Choroid plexus epithelial cell (primary cell): ENCODE results near the gene ZNRF3.

Source experiments
- DNase-seq: peaks from one replicate; pipeline ENCODE4 v3.0.0-alpha.2; 2010; ENCODE audit warnings: low read depth
- H3K4me3 ChIP-seq: 2 replicates; pipeline ENCODE4 v1.5.1; 2011; ENCODE audit warnings: low read depth, mild to moderate bottlenecking, control low read depth, low read length, moderate library complexity
- TF ChIP-seq, protein P1 (sequence below): conservative IDR thresholded peaks from 2 replicates; pipeline ENCODE4 v1.5.1; 2011; ENCODE audit warnings: low read depth, mild to moderate bottlenecking, control low read depth, inconsistent platforms, low read length, moderate library complexity

Gene ZNRF3

DNA sequence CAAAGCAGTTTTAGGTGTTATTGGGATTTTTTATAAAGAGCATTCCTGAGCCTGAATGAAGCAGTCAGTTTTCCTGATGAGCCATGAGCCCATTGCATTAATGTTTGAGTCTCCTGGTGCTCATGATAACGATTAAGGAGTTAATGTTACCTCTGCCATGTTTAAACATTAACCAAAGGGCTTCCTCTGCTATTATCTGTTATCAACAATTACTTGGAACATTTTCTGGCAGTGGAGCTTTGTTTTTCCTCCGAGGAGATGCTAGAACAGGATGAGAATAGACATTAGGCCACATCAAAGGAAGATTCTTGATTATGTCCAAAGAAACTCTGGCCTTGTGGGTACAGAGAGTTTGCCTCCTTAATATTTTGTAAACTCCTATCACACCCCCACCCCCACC, 49.9 kb downstream of the ZNRF3 start:
- TF ChIP-seq, protein P1, sequence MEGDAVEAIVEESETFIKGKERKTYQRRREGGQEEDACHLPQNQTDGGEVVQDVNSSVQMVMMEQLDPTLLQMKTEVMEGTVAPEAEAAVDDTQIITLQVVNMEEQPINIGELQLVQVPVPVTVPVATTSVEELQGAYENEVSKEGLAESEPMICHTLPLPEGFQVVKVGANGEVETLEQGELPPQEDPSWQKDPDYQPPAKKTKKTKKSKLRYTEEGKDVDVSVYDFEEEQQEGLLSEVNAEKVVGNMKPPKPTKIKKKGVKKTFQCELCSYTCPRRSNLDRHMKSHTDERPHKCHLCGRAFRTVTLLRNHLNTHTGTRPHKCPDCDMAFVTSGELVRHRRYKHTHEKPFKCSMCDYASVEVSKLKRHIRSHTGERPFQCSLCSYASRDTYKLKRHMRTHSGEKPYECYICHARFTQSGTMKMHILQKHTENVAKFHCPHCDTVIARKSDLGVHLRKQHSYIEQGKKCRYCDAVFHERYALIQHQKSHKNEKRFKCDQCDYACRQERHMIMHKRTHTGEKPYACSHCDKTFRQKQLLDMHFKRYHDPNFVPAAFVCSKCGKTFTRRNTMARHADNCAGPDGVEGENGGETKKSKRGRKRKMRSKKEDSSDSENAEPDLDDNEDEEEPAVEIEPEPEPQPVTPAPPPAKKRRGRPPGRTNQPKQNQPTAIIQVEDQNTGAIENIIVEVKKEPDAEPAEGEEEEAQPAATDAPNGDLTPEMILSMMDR, result no peak
- H3K4me3 ChIP-seq, result no peak overlapping the region

DNA sequence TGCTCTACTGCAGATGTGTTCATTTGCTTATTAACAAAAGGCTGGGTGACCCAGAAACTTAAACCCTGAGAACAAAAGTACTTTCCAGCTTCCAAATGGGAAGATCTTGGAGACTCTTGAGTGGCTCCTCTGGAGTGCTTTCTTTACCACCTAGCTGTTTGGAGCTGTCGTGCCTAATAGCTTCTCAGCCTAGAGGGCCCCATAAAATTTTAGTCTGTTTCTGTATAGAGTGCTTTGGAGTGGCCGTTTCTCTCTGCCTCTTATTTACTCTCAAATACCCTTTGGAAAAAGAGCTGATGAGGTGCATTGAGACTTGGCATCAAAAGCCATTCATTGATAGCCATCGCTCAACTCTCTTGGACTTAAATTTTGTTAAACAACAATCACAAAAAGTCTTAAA, 50.7 kb downstream of the ZNRF3 start:
- TF ChIP-seq, protein P1, result no peak

More for the DNA sequence above, 49.9 kb downstream of the ZNRF3 start:
- DNase-seq, result no peak

DNA sequence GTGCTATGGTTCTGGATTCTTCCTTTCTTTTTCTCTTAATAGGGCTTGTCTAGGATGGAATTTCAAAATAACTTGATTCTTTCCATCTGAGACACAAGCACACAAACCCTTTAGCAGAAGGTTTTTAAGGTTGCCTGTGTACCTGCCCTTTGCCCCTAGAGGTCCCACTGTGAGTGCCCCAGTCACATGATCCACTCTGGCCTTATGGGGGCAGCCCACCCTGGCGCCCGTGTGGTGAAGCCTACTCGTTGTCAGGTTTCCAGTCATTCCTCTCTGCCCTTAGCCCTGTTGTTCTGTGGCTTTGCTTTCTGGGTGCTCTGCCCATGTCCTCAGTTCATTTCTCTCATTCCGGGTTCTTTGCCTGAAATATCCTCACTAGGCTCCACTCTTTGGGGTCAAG, 51.8 kb downstream of the ZNRF3 start:
- TF ChIP-seq, protein P1, result no peak
- H3K4me3 ChIP-seq, result no peak overlapping the region
- DNase-seq, result no peak

More for the DNA sequence above, 50.7 kb downstream of the ZNRF3 start:
- no peak overlapping the region for H3K4me3 ChIP-seq
- DNase-seq, result no peak

DNA sequence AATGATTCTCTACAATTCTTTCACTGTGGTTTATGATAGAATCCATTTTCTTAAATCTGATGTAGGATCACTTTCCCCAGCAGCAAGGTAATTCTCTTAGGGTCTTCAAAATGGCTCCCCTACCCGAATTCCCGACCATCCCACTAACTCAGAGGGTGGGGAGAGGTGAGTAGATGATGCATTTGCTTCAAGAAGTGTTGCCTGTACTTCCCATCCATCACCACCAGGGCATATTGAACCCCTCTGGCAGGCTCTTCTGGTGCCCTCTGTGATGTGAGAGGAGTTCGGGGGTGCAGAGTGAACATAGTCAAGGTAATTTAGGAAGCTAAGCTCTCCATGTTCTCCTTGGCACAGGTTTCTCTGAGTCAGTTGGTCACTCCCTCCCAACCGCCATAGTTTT, 52.3 kb downstream of the ZNRF3 start:
- TF ChIP-seq, protein P1, result peak; percentile 44
- H3K4me3 ChIP-seq, result no peak overlapping the region
- DNase-seq, result no peak

DNA sequence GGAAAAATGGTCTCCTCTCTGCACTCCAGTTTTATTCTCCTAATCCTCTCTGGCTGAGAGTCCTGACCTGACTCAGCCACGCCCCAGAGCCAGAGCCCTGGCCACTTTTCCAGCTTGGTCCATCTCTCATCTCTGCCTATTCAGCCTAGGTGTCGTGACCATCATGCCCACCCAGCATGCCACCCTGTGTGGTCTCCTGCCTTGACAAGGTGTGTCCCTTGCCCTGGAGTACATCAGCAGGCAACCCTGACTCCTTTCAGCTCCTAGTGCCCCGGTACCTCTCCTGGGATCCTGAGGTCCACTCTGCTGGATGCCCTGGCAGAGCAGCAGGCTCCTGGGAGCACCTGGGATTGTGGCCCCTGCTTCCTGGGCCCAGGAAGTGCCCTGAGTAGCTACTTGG, 52.8 kb downstream of the ZNRF3 start:
- no peak overlapping the region for H3K4me3 ChIP-seq
- TF ChIP-seq, protein P1, result no peak
- DNase-seq, result no peak

DNA sequence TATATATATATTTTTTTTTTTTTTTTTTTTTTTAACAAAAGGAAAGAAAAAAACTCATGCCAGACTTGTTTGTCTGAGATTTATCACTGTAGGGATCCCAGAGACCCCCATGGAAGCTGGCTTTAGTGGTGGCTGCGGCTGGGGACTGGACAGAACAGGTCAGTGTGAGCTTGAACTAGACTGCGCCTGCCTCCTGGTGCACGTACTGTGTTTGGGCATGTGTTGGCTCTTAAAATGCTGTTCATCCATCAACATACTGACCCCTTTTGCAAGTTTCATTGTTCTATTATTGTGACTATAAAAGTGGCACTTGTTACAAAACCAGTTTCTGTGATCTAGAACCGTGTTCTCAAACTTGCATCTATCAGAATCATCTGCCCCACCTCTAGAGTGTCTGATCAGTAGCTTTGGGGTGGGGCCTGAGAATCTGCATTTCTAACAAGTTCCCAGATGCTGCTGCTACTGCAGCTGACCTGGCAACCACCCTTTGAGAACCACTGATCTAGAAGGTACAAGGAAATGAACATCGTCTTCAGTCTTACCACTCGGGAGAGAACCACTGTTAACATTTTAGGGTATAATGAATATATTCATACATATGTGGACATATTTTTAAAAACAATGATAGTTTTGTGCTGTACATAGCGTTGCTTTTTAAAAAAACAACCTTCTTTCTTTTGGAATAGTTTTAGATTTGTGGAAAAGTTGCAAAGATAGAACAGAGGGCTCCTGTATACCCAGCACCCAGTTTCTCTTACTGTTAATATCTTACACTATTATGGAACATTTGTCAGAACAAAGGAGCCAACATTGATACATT, 54.0 kb downstream of the ZNRF3 start:
- DNase-seq, result no peak
- H3K4me3 ChIP-seq, result no peak overlapping the region
- TF ChIP-seq, protein P1, result no peak

DNA sequence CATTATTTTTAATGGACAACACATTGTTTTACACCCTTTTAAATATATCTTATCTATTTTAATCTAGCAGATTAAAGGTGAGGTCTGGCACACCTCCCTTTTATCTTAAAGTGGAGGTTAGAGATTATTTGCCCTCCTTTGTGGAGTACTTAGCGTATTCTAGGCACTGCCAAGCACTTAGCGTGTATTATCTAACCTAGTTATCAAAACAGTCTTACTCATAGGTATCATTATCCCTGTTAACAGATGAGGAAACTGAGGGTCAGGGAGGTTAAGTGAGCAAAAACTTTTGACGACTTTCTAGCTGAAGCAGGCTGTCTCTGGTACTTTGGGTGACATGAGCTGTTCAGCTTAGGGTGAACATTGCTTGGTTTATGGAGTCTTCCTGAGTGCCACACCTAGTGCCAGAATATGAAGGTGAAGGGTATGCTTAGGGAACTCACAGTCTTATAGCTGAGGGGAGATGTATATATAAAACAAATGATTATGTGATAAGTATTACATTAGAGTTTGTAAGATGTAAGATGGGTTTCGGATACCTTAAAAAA, 55.0 kb downstream of the ZNRF3 start:
- DNase-seq, result no peak
- TF ChIP-seq, protein P1, result no peak
- H3K4me3 ChIP-seq, result no peak overlapping the region
